ENCODE data around the gene COL1A2. TPM values are rescaled to one million over a fixed set of nuclear protein-coding genes. Genes with fewer than 3 reads are reported as not detected.

Gene COL1A2
- total RNA-seq, 1 donor from 2014 or later = 6.8 TPM

DNA sequence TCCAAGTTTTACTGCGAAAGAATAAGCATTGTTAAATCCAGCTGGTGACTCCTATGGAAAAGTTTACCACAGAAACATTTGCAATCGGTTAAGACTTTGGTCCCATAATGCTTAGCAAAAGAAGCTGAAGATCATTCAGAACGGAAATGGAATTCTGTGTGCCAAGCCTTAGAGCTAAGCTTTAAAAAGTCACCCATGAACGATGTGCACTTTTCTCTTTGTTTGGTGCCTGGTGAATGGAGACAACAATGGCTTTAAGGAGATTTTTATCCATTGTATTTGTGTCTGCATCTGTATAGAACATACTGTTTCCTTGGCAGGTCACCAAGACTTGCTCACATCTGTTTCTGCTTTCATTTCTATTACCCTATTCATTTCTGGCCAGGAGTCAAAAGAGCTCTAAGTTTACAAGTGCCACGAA, 26.3 kb upstream of the COL1A2 start:
- TF ChIP-seq, protein P1, sequence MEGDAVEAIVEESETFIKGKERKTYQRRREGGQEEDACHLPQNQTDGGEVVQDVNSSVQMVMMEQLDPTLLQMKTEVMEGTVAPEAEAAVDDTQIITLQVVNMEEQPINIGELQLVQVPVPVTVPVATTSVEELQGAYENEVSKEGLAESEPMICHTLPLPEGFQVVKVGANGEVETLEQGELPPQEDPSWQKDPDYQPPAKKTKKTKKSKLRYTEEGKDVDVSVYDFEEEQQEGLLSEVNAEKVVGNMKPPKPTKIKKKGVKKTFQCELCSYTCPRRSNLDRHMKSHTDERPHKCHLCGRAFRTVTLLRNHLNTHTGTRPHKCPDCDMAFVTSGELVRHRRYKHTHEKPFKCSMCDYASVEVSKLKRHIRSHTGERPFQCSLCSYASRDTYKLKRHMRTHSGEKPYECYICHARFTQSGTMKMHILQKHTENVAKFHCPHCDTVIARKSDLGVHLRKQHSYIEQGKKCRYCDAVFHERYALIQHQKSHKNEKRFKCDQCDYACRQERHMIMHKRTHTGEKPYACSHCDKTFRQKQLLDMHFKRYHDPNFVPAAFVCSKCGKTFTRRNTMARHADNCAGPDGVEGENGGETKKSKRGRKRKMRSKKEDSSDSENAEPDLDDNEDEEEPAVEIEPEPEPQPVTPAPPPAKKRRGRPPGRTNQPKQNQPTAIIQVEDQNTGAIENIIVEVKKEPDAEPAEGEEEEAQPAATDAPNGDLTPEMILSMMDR (IDR thresholded peaks at IDR 0.05; ENCODE audit: partially characterized antibody, unreplicated experiment) = no peak
- Mint-ChIP-seq H3K27ac (ENCODE audit: unreplicated experiment) (no peak overlapping the region), H3K9me3 (ENCODE audit: unreplicated experiment) (no peaks in the 10 kb centered on the region), H3K4me3 (ENCODE audit: unreplicated experiment) (no peak overlapping the region), H3K36me3 (ENCODE audit: unreplicated experiment) (no peaks in the 10 kb centered on the region), H3K27me3 (ENCODE audit: unreplicated experiment) (no peaks in the 10 kb centered on the region), H3K4me1 (ENCODE audit: low read depth, unreplicated experiment) (no peaks in the 10 kb centered on the region)
- no peak for DNase-seq

GRCh38 chr7:94374231-94374630, 20.5 kb upstream of the COL1A2 start:
- TF ChIP-seq, protein P1 (IDR thresholded peaks at IDR 0.05; ENCODE audit: partially characterized antibody, unreplicated experiment) = no peak
- H3K27me3 Mint-ChIP-seq (ENCODE audit: unreplicated experiment) = no peaks in the 10 kb centered on the region
- H3K36me3 Mint-ChIP-seq (ENCODE audit: unreplicated experiment) = no peaks in the 10 kb centered on the region
- H3K9me3 Mint-ChIP-seq (ENCODE audit: unreplicated experiment) = no peaks in the 10 kb centered on the region
- no peak overlapping the region for H3K4me3 Mint-ChIP-seq (ENCODE audit: unreplicated experiment)
- peak overlapping the region; percentile 70 for H3K27ac Mint-ChIP-seq (ENCODE audit: unreplicated experiment)
- H3K4me1 Mint-ChIP-seq (ENCODE audit: low read depth, unreplicated experiment) = peaks cover 17% of the 10 kb centered on the region
- DNase-seq = peak; percentile 24

GRCh38 chr7:94374721-94375566, 19.8 kb upstream of the COL1A2 start:
- TF ChIP-seq, protein P1 (IDR thresholded peaks at IDR 0.05; ENCODE audit: partially characterized antibody, unreplicated experiment) = no peak
- Mint-ChIP-seq H3K27me3 (ENCODE audit: unreplicated experiment) (no peaks in the 10 kb centered on the region), H3K4me1 (ENCODE audit: low read depth, unreplicated experiment) (peaks cover 17% of the 10 kb centered on the region), H3K4me3 (ENCODE audit: unreplicated experiment) (peak overlapping the region; percentile 51), H3K36me3 (ENCODE audit: unreplicated experiment) (no peaks in the 10 kb centered on the region), H3K9me3 (ENCODE audit: unreplicated experiment) (no peaks in the 10 kb centered on the region), H3K27ac (ENCODE audit: unreplicated experiment) (peak overlapping the region; percentile 93)
- DNase-seq = peak; percentile 19

GRCh38 chr7:94375691-94376090, 19.0 kb upstream of the COL1A2 start:
- peak overlapping the region; percentile 53 for H3K4me3 Mint-ChIP-seq (ENCODE audit: unreplicated experiment)
- H3K27me3 Mint-ChIP-seq (ENCODE audit: unreplicated experiment) = no peaks in the 10 kb centered on the region
- DNase-seq = no peak
- peak overlapping the region; percentile 93 for H3K27ac Mint-ChIP-seq (ENCODE audit: unreplicated experiment)
- H3K9me3 Mint-ChIP-seq (ENCODE audit: unreplicated experiment) = no peaks in the 10 kb centered on the region
- TF ChIP-seq, protein P1 (IDR thresholded peaks at IDR 0.05; ENCODE audit: partially characterized antibody, unreplicated experiment) = no peak
- H3K36me3 Mint-ChIP-seq (ENCODE audit: unreplicated experiment) = no peaks in the 10 kb centered on the region
- H3K4me1 Mint-ChIP-seq (ENCODE audit: low read depth, unreplicated experiment) = peaks cover 17% of the 10 kb centered on the region

DNA sequence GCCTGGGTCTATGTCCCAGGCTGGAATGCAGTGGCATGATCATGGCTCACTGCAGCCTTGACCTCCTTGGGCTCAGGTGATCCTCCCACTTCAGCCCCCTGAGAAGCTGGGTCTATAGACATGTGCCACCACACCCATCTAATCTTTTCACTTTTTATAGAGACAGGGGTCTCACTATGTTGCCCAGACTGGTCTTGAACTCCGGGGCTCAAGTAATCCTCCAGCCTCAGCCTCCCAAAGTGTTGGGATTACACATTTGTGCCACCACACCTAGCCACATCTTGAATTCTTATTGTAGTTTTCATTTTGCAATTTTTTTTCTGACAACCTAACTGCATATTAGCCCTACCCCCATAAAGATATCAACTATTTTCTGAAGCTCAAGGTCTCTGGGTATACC, 18.4 kb upstream of the COL1A2 start:
- H3K27ac Mint-ChIP-seq (ENCODE audit: unreplicated experiment) = no peak overlapping the region

More for the DNA sequence above, 18.4 kb upstream of the COL1A2 start:
- H3K27me3 Mint-ChIP-seq (ENCODE audit: unreplicated experiment) = no peaks in the 10 kb centered on the region
- no peak for DNase-seq
- H3K4me1 Mint-ChIP-seq (ENCODE audit: low read depth, unreplicated experiment) = peaks cover 17% of the 10 kb centered on the region
- H3K36me3 Mint-ChIP-seq (ENCODE audit: unreplicated experiment) = no peaks in the 10 kb centered on the region
- TF ChIP-seq, protein P1 (IDR thresholded peaks at IDR 0.05; ENCODE audit: partially characterized antibody, unreplicated experiment) = no peak
- H3K9me3 Mint-ChIP-seq (ENCODE audit: unreplicated experiment) = no peaks in the 10 kb centered on the region
- H3K4me3 Mint-ChIP-seq (ENCODE audit: unreplicated experiment) = no peak overlapping the region

Measured in glutamatergic neuron (in vitro differentiated cells).